NCI-H510A treated with DMSO at 0.1 percent for 48 hours (cell line): ENCODE results near the gene MAGOHB.
"Not testable (repeated sequence)": the region's sequence is repeated elsewhere in the genome, so short reads cannot be mapped to it uniquely, and the experiment has no call there.

Experiments used
- DNase-seq: peaks from one replicate; lab custom pipeline; 2025; lab: John Stamatoyannopoulos, UW

The MAGOHB gene

DNA sequence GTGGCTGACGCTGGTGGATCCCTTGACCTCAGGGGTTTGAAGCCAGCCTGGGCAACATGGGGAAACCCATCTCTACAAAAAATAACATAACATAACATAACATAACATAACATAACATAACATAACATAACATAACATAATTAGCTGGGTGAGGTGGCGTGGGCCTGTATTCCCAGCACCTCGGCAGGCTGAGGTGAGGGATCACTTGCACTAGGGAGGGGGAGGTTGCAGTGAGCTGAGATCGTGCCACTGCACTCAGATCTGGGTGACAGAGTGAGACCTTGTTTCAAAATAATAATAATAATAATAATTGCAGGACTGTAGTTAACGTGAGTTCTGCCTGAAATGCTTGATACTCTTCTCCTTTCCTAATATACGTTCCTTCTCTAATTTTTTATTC lies 1.3 kb downstream of the MAGOHB start:
- no peak for DNase-seq

DNA sequence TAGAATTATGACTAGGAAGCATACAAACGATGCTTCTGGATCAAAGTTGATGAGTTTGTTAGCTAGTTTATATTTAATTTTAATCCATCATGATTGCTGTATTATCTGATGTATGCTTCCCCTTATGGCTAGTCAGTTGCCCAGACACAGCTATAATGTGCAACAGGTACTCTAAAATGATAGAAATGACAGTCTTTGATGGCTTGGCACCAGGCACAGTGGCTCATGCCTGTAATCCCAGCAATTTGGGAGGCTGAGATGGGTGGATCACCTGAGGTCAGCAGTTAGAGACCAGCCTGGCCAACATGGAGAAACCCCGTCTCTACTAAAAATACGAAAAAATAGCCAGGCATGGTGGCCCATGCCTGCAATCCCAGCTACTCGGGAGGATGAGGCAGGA lies 2.2 kb downstream of the MAGOHB start:
- not testable (repeated sequence) for DNase-seq

DNA sequence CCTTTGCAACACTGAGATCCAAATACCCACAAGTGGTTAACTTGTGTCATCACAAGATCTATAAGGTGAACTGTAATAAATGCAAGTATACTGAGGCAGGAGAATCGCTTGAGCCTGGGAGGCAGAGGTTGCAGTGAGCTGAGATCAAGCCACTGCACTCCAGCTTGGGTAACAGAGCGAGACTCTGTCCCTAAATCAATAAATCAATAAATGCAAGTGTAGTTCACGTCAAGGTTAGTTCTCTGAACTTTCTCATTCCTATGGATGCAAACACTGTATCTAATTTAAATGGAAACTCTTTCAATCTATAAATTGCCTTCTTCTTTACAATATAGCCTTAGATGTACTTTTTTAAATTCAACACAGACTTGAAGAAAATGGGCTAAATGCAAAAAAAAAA lies 3.2 kb downstream of the MAGOHB start:
- DNase-seq = no peak

DNA sequence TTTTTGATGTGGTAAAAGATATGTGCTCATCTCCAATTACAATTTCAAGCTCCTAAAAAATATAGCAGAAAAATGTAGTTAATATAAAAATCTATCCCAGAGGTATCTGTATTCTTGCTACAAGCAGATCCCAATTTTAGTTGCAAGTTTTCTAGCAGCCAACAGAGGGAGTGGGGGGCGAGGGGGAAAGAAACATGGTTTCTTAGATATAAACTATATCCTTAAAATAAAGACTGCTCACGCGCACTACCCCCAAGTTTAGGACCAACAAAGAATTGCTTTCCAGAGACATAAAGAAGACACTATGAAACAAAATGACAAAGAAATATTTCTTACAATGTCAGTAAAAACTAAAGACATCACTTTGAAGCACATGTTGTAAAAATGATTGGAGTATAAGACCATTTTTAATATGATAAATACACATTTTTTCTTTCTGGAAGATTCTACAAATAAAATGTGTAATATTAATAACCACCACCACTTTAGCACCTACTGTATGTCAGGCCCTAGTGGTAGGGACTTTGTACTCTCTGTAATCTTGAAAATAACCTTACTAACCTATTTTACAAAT lies 5.4 kb downstream of the MAGOHB start:
- no peak for DNase-seq

DNA sequence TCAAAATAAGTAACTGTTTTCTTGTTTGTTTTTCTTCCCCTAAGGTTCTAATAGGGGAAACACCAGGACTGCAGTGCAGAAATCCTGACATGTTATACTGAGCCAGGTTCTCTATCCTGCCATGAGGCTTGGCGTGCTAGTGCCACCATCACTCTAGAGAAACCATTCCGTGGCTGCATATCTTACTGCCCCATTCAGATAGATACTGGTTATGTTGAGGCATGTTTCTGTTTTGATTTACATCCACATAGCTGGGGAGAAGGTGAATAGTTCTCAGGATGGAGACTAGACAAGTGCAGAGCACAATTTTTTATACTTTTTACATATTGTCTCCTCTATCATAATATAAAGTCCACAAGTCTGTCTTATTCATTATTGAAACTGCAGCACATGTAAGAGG lies 11.5 kb downstream of the MAGOHB start:
- DNase-seq = no peak

DNA sequence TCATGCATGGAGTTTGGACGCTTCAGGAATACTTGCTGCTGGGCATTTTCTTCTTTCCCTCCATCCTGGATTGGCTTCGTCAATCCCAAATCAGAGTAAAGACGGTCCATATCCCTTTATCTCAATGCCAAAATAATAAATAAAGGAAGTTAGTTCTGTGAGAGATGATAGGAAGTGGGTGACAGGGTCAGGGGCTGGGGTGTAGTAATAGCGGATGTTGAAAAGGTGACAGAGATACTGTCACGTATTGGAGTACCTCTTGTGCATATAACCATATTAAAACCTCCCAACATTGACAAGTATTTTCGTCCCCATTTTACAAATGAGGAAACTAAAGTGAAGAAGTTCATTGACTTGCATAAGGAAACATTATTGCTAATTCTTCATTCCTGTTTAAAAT lies 12.4 kb downstream of the MAGOHB start:
- no peak for DNase-seq

DNA sequence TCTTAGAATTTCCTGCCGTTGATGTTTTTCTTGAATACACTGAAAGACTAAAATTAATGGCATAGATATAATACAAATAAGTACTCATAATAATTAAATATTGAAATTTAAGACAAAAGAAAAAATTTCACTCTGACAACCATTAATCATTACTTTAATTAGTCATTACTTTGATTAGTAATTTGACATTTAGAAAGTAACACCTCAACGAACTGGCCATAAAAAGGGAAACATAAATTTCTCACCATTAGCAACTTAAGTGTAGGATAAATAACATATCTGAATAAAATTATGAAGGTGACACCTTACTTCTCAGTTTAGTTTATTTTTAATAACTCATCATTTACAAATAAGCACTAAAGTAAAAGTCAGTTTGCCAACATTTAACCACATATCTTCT lies 17.5 kb downstream of the MAGOHB start:
- no peak for DNase-seq

DNA sequence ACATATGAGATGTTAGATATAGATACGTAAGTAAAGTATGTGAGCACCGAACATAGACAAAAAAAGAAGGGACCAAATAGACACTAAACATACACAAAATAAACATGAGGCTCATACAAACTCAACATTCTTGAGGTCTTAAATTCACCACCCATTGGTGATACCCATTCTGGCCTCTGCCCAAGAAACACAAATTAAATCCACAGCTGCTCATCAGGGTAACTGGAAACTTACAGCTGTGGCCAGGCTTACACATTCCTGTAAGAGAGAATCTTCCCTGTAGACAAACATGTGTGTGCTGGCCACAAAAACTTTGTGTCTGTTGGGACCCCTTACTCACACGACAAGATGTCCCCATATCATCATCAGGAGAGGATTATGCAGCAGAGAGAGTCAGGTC lies 22.4 kb downstream of the MAGOHB start:
- no peak for DNase-seq

DNA sequence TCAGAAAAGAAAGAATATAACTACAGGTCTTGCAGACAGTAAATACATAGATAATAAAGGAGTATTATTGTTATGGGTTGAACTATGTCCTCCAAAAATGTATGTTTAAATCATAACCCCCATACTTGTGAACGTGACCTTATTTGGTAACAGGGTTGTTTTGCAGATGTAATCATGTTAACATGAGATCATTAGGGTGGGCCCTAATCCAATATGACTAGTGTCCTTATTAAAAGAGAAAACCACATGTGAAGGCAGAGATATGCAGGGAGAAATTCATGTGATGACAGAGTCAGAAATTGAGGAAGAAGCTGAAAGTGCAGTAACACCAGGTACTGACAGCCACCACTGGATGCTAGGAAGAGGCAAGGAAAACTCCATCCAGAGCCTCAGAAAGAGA lies 29.0 kb downstream of the MAGOHB start:
- DNase-seq = no peak

DNA sequence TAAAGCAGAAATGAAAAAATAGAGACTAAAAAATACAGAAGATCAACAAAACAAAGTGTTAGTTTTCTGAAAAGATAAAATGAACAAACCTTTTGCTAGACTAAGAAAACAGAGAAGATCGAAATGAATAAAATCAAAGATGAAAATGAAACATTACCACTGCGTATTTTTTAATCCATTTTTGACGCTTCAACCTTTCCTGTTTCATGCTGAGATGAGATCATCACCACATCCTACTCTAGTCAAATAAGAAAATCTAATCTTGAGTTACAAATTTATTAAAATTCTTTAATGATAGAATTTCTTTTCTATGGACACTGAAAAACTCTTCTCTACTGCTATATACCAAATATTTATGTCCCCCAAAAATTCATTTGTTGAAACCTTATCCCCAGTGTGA lies 30.7 kb downstream of the MAGOHB start:
- no peak for DNase-seq

DNA sequence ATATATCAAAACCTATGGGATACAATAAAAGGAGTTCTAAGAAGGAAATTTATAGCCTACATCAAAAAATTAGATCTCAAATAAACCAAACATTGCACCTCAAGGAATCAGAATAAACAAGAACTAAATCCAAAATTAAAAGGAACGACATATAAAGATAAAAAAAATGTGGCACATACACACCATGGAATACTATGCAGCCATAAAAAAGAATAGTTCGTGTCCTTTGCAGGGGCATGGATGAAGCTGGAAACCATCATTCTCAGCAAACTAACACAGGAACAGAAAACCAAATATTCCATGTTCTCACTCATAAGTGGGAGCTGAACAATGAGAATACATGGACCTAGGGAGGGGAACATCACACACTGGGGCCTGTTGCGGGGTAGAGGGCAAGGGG lies 31.3 kb downstream of the MAGOHB start:
- not testable (repeated sequence) for DNase-seq

DNA sequence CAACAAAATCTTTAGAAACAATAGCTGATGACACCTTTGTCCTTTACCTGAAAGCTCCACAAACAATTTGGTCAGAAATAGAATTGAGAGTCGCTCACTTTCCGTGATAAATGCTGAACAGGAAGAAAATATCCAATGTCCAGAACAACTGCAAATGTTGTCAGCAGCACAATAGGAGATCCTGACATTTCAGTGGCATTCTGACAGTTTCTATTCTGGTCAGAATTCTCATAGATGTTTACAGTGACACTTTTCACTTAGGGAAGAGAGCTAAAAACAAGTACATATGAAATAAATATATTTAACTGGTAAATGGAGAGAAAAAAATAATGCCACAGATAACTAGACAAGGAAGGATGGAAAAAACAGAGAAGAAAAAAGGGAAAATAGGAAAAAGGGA lies 39.1 kb downstream of the MAGOHB start:
- DNase-seq = no peak

DNA sequence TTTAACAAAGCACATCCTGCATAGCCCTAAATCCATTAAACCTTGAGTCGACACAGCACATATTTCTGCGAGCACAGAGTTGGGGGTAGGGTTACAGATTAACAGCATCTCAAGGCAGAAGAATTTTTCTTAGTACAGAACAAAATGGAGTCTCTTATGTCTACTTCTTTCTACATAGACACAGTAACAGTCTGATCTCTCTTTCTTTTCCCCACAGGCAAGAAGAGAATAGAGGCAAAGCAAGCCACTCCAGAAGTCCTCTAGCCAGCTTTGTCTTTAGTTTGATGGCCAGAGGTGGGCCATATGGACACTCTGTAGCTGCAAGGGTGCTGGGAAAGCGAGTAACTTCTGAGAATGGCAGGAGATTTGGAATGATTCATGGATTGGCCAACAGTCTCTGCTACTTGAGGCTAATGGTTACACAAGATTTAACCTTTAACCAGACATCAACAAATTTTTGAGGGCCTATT lies 41.4 kb downstream of the MAGOHB start:
- DNase-seq = not testable (repeated sequence)

DNA sequence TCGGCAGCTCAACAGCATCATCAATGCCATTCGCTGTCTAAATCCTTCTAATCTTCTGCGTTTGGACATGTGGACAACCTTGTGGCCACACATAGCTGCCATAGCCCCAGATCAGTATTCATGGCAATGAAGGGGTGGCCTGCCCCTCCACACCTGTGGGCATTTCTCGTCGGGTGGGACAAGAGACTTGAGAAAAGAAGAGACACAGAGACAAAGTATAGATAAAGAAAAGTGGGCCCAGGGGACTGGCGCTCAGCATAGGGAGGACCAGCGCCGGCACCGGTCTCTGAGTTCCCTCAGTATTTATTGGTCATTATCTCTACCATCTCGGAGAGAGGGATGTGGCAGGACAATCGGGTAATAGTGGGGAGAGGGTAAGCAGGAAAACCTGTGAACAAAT lies 42.3 kb downstream of the MAGOHB start:
- no peak for DNase-seq

DNA sequence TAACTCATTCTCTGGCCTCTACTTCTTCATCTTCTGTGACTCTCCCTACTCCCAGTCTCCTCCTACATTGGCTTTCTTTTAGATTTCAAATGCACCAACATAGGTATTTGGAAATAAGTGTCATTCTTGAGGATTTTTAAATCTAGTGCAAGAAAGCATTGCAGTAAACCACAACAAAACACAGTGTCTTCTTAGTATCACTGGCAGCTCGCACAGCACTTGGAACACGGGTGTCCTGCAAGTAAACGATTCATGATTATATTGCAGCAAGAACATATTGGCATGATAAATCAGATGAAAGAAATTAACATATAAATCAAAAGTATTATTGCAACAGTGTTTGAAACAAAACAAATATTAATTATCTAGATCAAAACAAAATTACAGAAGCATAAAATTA lies 45.6 kb downstream of the MAGOHB start:
- DNase-seq = no peak

DNA sequence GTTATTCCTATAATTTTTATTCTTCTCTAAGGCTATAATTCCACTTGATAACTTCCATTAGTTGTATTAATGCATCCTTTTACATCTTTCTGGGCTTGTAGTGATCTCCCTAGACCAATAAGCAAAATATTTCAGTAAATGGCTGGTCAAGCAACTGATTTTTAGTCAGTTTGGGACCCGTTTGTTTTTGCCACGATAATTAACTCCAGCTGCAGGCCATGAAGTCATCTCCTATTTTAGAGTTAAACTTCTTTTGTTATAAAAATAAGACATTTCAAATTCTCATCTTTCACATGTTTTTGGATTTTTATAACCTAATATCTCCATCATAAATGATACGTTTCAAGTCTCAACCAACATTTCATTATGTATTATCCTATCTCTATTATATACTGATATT lies 49.4 kb downstream of the MAGOHB start:
- no peak for DNase-seq

DNA sequence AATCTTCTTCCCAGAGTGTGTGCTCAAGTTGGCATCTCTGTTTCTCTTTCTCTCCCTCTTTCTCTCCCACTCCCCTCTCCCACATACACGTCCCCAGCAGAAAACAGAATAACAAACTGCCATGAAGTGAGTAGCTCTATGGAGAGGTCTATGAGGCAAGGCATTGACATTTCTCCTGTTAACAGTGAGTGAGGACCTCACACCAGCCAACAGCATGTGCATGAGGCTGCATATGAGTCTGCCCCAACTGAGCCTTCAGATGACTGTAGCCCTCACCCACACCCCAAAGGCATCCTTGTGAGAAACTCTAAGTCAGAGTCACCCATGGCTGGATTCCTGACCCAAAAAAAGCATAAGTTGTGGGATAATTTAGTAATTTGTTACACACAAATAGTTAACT lies 50.4 kb downstream of the MAGOHB start:
- DNase-seq = no peak

DNA sequence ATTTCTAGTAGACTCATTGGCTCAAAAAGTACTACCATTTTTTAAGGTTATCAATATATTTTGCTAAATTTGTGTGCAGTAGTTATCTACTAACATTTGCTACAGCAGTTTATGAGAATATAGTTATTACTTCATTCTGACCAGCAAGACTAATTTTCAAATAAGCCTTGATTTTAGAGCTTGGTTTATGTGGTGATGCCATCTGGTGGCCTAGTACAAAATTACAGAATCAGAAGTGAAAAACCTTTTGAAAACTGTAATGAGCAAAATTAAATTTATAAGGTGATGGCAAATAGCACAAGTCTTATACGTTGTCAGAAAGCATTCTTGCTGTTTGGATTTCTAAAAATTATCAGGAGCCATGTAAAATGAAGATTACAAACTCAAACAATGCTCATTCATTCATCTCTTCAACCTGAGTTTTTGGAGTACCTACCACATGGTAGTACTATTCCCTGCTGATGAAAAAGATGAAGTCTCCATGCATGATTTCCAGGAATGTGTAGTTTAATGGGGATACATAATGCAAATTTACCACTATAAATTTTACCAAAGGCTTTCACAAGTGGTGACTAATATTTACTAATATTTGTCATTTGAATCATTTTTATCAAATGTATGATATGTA lies 51.0 kb downstream of the MAGOHB start:
- peak; percentile 56 for DNase-seq

DNA sequence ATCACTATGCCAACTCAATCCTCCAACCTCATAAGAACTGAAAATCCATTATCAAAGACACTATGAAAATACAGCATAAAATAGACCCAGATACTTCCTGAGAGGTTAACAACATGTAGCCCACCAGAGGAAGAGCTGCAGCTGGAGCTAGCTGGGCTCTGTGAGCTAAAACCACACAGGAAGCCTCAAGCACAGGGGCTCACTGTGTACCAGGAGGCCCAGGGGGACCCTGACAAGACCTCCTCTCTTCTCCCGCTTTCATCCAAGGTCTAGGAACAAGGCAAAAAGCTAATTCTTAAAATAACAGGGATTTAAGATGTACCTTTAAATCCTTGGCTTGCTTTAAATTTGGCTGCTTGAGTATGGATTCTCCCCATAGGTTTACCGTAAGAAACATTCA lies 54.2 kb downstream of the MAGOHB start:
- no peak for DNase-seq

DNA sequence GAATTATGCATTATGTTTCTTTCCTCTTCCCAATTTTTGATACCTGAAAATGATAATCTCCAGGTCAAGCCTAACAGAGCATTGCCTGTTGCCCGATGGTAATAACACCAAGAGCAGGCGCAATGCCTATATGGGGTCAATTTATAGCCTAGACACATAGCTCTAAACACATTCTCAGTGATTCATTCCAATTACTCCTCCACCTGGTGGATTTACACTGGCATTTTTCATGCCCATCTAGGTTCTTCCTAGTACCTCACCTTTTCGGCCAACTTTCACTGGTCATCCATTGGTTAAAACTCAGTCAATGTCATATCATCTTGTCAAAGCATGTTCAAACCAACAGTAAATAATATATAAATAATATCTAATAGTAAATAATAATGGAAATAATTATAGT lies 54.6 kb downstream of the MAGOHB start:
- DNase-seq = no peak

DNA sequence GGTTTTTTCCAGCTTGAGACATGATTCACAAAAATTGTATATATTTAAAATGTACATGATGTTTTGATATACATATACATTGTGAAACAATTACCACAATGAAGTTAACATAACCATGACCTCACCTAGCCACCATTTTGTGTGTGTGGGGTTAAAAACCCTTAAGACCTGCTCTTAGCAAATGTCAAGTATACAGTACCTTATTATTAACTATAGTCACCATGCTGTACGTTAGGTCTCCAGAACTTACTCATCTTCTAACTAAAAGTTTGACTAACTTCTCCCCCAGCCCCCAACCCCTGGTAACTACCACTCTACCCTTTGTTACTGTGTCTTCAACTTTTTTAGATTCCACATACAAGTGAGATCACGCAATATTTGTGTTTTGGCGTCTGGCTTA lies 55.1 kb downstream of the MAGOHB start:
- DNase-seq = no peak

DNA sequence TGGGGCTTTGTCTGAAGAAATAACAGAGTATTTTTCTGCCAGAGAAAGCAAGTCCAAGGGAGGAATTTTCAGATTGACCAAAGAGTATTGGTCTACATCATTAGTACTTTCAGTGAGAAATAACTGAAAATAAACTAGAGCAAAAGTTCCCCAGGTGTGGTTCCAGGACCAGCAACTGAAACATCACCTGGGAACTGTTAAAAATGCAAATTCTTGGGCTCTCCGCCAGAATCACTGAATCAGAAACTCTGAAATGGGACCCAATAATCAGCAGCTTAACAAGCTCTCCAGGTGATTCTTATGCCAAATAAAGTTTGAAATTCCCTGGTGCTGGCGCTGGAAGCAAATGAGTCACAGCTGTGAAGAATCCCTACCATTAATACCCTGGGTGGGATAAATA lies 55.6 kb downstream of the MAGOHB start:
- DNase-seq = no peak

DNA sequence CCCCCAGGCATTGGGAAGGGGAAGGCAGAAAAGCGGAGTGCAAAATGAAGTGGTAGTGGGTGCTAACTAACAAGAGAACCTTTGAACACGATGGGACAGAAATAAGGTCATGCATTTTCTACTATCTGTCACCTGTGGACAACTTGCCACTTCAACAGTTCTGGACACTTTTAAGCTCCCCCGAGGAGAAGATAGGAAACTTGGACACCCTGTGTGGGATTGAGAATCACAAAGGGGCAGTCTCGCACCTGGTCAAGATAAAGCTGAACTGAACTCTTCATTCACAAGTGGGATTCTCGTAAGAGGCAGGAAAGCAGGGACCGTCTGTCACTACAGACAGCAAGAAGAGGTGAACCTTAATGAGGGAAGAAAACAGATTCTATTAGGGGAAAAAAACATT lies 56.1 kb downstream of the MAGOHB start:
- DNase-seq = no peak

DNA sequence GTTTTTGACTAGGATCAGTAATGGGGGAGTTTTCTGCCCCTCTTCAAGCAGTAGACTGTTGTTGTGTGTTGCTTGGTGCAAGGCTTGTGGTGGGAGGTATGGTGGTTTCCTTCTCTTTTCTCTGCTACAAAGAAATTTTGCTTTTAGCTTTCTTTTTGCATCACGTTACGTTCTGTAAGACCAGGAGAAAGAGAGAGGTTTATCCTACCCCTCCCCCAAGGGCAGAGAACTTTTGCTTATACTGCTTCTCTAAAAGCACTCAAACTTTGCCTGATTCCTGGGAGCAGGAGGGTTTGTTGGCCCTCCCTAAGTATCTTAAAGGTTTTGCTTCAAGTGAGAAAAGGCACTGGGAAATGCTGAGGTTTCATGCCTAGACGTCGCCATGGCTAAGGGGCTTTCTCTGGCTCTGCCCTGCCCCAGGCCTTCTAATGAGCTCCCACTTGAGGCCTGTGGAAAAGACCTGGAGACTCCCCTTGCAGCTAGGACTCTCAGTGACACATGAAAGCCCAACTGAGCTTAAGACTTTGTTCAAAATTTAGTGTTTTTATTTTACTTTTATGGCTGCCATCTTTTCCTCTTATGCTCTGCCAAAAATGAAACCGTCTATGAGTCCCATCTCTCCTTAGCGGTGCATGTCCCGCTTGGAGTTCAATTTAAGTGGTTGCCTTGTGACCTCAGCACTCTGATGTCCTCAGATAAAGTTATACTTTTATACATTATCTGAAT lies 58.5 kb downstream of the MAGOHB start:
- DNase-seq = no peak
